ENCODE results near the gene MYBPC2. TPM values are rescaled to one million over a fixed set of nuclear protein-coding genes. Genes with fewer than 3 reads are reported as not detected.

The MYBPC2 gene
- total RNA-seq: 1 to 10 TPM in 1 of 4 donors, under 1 TPM in 2, not detected in 1; 0.05 to 1.3 (median 0.15) TPM

GRCh38 chr19:50432221-50433028 is at the start of gene MYBPC2:
TSS of gene MYBPC2 (plus strand) at chr19:50432892. CDS start at chr19:50432954, 62 bp downstream.
- DNase-seq (ENCODE audit: low spot score in 2 of 2): no peak
- intact Hi-C loops (cut with DNase I; ENCODE audit: low total_unique reads): no loop called here
- WGBS, 2 donors: 5 to 8% methylated on average over 23 of the region's 40 CpGs

GRCh38 chr19:50383001-50383851 is 49.5 kb upstream of the MYBPC2 start:
- 42 to 46% methylated on average over 21 of the region's 21 CpGs for WGBS, 2 donors
- TF ChIP-seq CTCF (IDR thresholded peaks at IDR 0.05): no peak
- no peak for TF ChIP-seq POLR2A (IDR thresholded peaks at IDR 0.05)
- intact Hi-C loops (cut with DNase I; ENCODE audit: low total_unique reads): loop anchor here (5.0 kb wide), 1 partner anchor 419 kb away; no protein-coding TSS in a partner anchor
- no peak for DNase-seq (ENCODE audit: low spot score in 2 of 2)
- no peak overlapping the region for H3K4me3 ChIP-seq (ENCODE audit: low read depth, poor library complexity, severe bottlenecking)

More at GRCh38 chr19:50432221-50433028, at the start of gene MYBPC2:
- peak within 1 kb of the TSS; percentile 12 for H3K4me3 ChIP-seq (ENCODE audit: low read depth, poor library complexity, severe bottlenecking)
- TF ChIP-seq POLR2A (IDR thresholded peaks at IDR 0.05): no peak
- TF ChIP-seq CTCF (IDR thresholded peaks at IDR 0.05): no peak

GRCh38 chr19:50383852-50384684 is 48.6 kb upstream of the MYBPC2 start, which contains the start of gene POLD1:
TSS of gene POLD1 (plus strand) at chr19:50384347. CDS start at chr19:50398852, 14,505 bp downstream.
- intact Hi-C loops (cut with DNase I; ENCODE audit: low total_unique reads): loop anchor here (5.0 kb wide), 1 partner anchor 418 kb away; no protein-coding TSS in a partner anchor
- peak; percentile 97 to 99 for DNase-seq (ENCODE audit: low spot score in 2 of 2)
- H3K4me3 ChIP-seq (ENCODE audit: low read depth, poor library complexity, severe bottlenecking): peak within 1 kb of the TSS; percentile 33
- WGBS, 2 donors: 0% methylated on average over 63 to 77 of the region's 78 CpGs
- TF ChIP-seq POLR2A (IDR thresholded peaks at IDR 0.05) (no peak), CTCF (IDR thresholded peaks at IDR 0.05) (no peak)

- 10 to 13% methylated on average over 26 of the region's 26 CpGs for WGBS, 2 donors
- TF ChIP-seq CTCF (IDR thresholded peaks at IDR 0.05): no peak
- no peak for TF ChIP-seq POLR2A (IDR thresholded peaks at IDR 0.05)
- intact Hi-C loops (cut with DNase I; ENCODE audit: low total_unique reads): loop anchor here (5.0 kb wide), 1 partner anchor 417 kb away; no protein-coding TSS in a partner anchor
- no peak for DNase-seq (ENCODE audit: low spot score in 2 of 2)
- H3K4me3 ChIP-seq (ENCODE audit: low read depth, poor library complexity, severe bottlenecking): peak overlapping the region; percentile 33
Observed at GRCh38 chr19:50384685-50385535, 47.8 kb upstream of the MYBPC2 start.

Data from lower leg skin (tissue), 4 donors.